NCI-H524 treated with DMSO at 0.1 percent for 48 hours (cell line): ENCODE measurements around the gene PNMA6A.
"Not testable (repeated sequence)": the region's sequence is repeated elsewhere in the genome, so short reads cannot be mapped to it uniquely, and the experiment has no call there.

ENCODE experiments used
- DNase-seq: peaks from one replicate; lab custom pipeline; 2025; lab: John Stamatoyannopoulos, UW

Gene PNMA6A

GRCh38 chrX:153075366-153075765 is 3.1 kb downstream of the PNMA6A start:
- DNase-seq: no peak

- not testable (repeated sequence) for DNase-seq
These were observed 5.3 kb downstream of the PNMA6A start for GRCh38 chrX:153077437-153078135.

DNA sequence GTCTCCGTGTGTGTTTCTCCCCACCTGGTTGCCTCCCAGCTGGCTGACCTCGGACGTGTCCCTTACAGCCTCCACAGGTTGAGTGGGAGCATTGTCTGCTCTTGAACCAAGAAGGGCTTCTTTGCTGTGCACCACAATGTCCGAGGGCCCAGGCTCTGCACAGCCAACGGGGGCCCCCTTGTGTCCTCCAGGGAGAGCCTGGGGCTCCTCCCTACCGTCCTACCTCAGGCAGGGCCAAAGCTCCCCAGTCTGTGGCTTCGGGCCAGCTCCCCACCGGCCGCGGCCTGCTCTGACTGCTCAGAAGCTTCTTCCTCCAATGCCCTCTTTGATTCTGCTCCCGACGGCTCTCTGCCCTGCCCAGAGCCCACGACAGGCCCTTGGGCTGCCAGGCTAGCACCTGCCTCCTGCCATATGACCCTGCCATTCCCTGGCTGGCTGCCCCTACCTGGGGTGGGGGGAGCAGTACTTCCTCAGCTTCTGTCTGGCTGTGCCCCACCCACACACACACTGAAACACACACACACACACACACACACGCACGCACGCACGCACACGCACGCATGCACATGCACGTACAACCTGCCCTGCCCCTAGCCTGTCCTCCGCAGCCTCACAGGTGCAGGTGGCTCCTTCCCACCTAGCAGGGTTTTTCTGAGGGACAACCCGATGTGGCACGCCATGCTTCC is 11.1 kb downstream of the PNMA6A start:
- DNase-seq: not testable (repeated sequence)

GRCh38 chrX:153102418-153102817 is 30.2 kb downstream of the PNMA6A start:
- no peak for DNase-seq

GRCh38 chrX:153104959-153105358 is 32.7 kb downstream of the PNMA6A start:
- DNase-seq: not testable (repeated sequence)

DNA sequence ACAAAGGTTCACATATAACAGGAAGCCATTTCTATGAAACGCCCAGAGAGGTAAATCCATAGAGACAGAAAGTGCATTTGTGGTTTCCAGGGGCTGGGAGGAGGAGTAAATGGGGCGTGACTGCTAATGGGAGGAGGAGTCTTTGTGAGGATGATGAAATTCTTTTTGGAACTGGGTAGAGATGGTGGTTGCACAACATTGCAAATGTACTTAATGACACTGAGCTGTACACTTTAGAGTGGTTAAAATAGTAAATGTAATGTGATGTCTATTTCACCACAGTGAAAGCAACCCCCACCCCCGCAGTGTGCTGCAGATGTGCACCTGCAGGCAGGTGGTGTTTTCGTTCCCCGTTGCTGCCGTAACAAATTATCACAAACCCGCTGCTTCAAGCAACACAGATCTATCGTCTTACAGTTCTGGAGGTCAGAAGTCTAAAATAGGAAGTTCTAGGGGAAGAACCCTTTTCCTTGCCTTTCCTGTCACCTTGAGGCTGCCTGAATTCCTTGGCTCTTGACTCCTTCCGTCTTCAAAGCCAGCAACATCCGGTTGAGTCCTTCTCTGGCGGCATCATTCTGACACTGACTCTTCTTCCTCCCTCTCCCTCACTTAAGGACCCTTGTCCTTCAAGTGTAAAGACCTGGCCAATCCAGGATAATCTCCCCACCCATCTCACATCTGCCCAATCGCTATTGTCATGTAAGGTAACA is 34.0 kb downstream of the PNMA6A start:
- not testable (repeated sequence) for DNase-seq

DNA sequence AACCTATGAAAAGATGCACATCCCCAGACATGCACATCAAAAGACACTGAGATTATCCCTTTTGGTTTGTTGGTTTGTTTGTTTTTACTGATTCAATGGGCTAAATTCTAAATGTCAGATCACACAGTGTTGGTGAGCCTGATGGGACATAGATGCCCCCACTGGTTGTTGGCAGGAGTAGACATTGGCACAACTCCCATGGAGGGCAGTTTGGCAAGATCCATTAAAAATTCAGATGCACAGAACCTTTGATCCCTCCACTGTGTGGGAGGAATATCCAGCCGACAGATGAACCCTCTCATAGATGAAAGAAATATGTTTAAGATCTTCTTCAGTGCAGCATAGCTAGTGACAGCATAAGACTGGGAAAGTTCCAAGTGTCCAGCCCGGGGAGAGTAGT is 38.5 kb downstream of the PNMA6A start:
- not testable (repeated sequence) for DNase-seq

DNA sequence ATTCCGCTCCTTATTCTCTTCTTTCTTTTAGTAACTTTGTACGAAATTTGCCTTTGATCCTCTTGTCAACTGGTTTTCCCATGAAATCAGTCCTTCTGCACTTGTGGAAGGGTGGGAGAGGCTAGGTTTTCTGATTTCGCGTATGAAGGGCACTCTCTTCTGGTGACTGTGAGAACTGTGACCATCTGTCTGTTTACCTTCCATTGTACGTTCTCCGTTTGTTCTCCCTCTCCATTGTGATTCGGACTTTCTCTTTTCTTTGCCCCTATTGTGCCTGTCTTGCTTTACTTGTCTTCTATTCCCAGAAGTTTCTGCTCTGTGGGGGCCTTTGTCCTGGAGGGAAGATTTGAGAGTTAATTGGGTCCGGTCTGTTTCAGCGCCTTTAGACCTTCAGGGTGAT is 41.6 kb downstream of the PNMA6A start:
- not testable (repeated sequence) for DNase-seq

DNA sequence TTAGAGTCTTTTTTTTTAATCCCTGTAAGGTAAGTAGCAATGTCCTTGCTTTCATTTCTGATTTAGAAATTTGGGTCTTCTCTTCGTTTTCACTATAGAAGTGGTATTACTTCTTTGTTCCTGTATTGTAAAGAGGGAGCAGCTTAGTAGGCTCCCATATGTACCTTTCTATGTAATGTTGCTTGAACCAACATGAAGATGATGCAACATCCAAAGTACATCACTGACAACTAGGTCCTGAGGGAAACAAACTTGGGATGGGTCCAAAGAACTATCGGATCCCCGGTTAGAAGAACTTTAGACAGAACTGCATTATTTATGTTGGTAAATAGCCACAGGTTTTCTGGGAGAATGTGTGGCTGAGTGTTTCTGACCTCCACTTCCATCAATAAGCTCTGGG is 45.5 kb downstream of the PNMA6A start:
- DNase-seq: not testable (repeated sequence)

DNA sequence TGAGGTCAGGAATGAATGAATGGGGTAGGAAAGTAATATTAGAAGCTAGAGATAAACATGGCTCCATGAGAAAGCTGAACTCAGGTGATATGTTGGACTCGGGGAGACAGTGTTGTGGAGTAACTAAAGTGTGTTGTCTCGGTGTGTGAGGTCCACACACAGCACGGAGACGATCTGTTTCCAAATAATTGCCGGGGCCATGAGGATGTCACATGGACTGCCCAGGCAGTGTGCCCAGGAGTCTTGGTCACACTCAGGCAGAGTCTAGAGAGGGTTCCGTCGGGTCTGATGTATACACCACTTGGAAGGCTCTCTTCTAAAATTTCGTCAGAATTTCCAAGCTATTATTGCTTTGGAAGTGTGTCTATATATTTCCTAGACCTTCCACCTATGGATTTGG is 48.0 kb downstream of the PNMA6A start:
- DNase-seq: not testable (repeated sequence)

- DNase-seq: not testable (repeated sequence)
These were observed 51.2 kb downstream of the PNMA6A start for GRCh38 chrX:153123468-153123867.
